ENCODE measurements around the gene WDR5. TPM values are rescaled to one million over a fixed set of nuclear protein-coding genes. Genes with fewer than 3 reads are reported as not detected.

The WDR5 gene
- total and polyA plus RNA-seq, 10 of the 15 experiments (the other 5 are each of a cell fraction or from before 2014, with no cell fraction given) = 1.4 to 43.7 (median 33.2) TPM

DNA sequence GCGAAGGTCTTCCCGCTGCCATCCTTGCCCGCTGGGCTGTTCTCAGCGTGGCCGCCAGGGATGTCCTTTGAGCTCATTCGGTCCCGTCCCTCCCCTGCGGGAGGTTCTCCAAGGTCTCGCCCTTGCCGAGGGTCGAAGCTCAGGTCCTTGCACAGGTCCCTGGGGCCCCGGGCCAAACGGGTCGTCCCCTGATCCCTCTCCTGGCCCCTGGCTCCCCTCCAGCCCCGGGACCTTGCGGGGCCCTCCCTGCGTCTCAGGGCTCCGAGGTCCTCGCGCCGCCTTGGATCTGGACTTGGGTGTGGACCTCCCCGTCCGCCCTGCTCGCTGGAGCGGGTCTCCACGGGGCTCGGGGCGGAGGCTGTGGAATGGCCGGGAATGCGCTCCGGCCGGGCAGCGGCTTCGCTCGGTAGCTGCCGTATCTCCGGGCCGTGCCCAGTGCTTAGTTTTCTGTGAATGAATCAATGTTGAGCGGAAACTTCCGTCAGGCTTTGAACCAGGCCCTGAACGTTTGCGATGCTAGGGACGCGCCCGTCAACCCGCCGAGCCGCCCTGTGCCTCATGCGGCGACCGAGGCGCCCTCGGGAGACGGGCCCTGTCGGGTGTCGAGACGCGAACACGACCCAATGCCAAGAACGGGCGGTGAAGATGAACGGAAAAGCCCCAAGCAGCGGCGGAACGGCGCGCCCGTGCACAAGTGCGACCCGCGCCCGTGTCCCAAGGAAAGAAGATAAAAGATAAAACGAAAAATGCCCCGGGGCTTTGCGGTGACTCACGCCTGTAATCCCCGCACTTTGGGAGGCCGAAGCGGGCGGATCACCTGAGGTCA, 27.7 kb downstream of the WDR5 start (continued):
- peak in 2 of 3 experiments; percentile 32 to 33; a peak in 3 of 6 replicates for TF ChIP-seq CTCF (IDR thresholded peaks at IDR 0.05 in 2 of 3, conservative IDR thresholded peaks at IDR 0.05 in 1 of 3; ENCODE audit: control insufficient read depth in 2 of 3, extremely low read depth in 1 of 3, insufficient read depth in 1 of 3, low read depth in 3 of 3, low read length in 3 of 3)
- TF ChIP-seq NBN (IDR thresholded peaks at IDR 0.05) = no peak; the same call in 1 of the 2 replicates
- peak in 1 of 2 experiments; percentile 15; a peak in 1 of 4 replicates for TF ChIP-seq IKZF2 (IDR thresholded peaks at IDR 0.05)
- no peak for TF ChIP-seq ZNF24 (IDR thresholded peaks at IDR 0.05)
- peak; percentile 43; the same call in 1 of the 2 replicates for TF ChIP-seq ZBED1 (IDR thresholded peaks at IDR 0.05; ENCODE audit: borderline replicate concordance)
- no peak for TF ChIP-seq FOXK2 (IDR thresholded peaks at IDR 0.05)
- TF ChIP-seq ZNF217 (IDR thresholded peaks at IDR 0.05) = peak; percentile 93; the same call in 1 of the 2 replicates
- TF ChIP-seq, protein P1, sequence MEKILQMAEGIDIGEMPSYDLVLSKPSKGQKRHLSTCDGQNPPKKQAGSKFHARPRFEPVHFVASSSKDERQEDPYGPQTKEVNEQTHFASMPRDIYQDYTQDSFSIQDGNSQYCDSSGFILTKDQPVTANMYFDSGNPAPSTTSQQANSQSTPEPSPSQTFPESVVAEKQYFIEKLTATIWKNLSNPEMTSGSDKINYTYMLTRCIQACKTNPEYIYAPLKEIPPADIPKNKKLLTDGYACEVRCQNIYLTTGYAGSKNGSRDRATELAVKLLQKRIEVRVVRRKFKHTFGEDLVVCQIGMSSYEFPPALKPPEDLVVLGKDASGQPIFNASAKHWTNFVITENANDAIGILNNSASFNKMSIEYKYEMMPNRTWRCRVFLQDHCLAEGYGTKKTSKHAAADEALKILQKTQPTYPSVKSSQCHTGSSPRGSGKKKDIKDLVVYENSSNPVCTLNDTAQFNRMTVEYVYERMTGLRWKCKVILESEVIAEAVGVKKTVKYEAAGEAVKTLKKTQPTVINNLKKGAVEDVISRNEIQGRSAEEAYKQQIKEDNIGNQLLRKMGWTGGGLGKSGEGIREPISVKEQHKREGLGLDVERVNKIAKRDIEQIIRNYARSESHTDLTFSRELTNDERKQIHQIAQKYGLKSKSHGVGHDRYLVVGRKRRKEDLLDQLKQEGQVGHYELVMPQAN (conservative IDR thresholded peaks at IDR 0.05) = peak; percentile 60
- TF ChIP-seq USF2 (IDR thresholded peaks at IDR 0.05; ENCODE audit: borderline replicate concordance, low read depth, low read length) = no peak
- TF ChIP-seq GATAD2B (conservative IDR thresholded peaks at IDR 0.05; ENCODE audit: low read depth) = peak; percentile 55; the same call in 1 of the 2 replicates
- no peak for TF ChIP-seq HDAC6 (IDR thresholded peaks at IDR 0.05; ENCODE audit: unreplicated experiment)
- TF ChIP-seq IRF5 (IDR thresholded peaks at IDR 0.05; ENCODE audit: borderline replicate concordance) = peak; percentile 77
- TF ChIP-seq EGR1 (IDR thresholded peaks at IDR 0.05; ENCODE audit: borderline replicate concordance in 1 of 2, low read depth in 2 of 2, low read length in 2 of 2) = no peak
- TF ChIP-seq IKZF1 (conservative IDR thresholded peaks at IDR 0.05) = peak; percentile 51; the same call in 1 of the 2 replicates
- TF ChIP-seq, protein P2, sequence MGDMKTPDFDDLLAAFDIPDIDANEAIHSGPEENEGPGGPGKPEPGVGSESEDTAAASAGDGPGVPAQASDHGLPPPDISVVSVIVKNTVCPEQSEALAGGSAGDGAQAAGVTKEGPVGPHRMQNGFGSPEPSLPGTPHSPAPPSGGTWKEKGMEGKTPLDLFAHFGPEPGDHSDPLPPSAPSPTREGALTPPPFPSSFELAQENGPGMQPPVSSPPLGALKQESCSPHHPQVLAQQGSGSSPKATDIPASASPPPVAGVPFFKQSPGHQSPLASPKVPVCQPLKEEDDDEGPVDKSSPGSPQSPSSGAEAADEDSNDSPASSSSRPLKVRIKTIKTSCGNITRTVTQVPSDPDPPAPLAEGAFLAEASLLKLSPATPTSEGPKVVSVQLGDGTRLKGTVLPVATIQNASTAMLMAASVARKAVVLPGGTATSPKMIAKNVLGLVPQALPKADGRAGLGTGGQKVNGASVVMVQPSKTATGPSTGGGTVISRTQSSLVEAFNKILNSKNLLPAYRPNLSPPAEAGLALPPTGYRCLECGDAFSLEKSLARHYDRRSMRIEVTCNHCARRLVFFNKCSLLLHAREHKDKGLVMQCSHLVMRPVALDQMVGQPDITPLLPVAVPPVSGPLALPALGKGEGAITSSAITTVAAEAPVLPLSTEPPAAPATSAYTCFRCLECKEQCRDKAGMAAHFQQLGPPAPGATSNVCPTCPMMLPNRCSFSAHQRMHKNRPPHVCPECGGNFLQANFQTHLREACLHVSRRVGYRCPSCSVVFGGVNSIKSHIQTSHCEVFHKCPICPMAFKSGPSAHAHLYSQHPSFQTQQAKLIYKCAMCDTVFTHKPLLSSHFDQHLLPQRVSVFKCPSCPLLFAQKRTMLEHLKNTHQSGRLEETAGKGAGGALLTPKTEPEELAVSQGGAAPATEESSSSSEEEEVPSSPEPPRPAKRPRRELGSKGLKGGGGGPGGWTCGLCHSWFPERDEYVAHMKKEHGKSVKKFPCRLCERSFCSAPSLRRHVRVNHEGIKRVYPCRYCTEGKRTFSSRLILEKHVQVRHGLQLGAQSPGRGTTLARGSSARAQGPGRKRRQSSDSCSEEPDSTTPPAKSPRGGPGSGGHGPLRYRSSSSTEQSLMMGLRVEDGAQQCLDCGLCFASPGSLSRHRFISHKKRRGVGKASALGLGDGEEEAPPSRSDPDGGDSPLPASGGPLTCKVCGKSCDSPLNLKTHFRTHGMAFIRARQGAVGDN (IDR thresholded peaks at IDR 0.05) = peak; percentile 88
- peak; percentile 68 for TF ChIP-seq POLR2A (IDR thresholded peaks at IDR 0.05; ENCODE audit: low read depth, low read length)
- TF ChIP-seq, protein P3, sequence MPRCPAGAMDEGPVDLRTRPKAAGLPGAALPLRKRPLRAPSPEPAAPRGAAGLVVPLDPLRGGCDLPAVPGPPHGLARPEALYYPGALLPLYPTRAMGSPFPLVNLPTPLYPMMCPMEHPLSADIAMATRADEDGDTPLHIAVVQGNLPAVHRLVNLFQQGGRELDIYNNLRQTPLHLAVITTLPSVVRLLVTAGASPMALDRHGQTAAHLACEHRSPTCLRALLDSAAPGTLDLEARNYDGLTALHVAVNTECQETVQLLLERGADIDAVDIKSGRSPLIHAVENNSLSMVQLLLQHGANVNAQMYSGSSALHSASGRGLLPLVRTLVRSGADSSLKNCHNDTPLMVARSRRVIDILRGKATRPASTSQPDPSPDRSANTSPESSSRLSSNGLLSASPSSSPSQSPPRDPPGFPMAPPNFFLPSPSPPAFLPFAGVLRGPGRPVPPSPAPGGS (IDR thresholded peaks at IDR 0.05; ENCODE audit: borderline replicate concordance, insufficient read depth, low read depth, low read length, poor library complexity, severe bottlenecking) = no peak

All from GM12878 (cell line).